ENCODE measurements around the gene KREMEN2.
"Not testable (repeated sequence)": the region's sequence is repeated elsewhere in the genome, so short reads cannot be mapped to it uniquely, and the experiment has no call there.

Gene KREMEN2, protein sequence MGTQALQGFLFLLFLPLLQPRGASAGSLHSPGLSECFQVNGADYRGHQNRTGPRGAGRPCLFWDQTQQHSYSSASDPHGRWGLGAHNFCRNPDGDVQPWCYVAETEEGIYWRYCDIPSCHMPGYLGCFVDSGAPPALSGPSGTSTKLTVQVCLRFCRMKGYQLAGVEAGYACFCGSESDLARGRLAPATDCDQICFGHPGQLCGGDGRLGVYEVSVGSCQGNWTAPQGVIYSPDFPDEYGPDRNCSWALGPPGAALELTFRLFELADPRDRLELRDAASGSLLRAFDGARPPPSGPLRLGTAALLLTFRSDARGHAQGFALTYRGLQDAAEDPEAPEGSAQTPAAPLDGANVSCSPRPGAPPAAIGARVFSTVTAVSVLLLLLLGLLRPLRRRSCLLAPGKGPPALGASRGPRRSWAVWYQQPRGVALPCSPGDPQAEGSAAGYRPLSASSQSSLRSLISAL

DNA sequence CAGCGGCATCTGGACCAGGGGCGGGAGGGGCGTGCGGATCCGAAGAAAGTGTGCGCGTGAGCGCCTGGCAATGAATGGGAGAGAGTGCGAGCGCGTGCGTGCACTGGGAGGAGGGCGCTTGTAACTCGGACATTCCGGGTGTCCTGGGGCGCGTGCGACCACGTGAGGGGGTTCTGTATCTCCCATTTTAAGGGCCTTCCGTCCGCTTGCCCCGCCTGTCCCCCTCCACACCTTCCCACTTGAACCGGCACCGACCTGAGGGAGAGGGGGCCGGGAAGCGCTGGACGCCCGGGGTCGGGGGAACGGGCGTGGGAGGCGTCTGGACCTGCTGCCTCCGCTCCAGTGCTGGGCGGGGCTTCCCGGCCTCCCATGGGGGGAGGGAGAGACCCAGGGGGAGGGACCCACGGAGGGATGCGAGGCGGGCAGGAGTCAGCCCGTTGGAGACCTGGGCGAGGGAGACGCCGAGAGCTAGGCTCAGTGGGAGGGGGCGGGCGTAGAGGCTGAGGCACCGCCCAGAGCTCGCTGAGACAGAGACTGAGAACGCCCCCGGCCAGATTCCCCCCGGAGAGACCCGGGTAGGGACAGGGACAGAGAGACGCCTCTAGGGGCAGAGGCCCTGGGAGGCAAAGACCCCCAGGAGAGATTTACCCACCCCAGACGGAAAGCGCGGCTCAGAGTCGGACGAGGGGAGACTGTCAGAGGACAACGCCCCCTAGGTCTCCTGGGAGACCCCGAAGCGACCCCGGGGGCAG is at the start of gene KREMEN2:
Gene KREMEN2, plus strand, starts transcription at position 553 of the 752 bp plus-strand sequence. CDS start 246 bp downstream, outside the sequence.
- DNase-seq: peak; percentile 34

DNA sequence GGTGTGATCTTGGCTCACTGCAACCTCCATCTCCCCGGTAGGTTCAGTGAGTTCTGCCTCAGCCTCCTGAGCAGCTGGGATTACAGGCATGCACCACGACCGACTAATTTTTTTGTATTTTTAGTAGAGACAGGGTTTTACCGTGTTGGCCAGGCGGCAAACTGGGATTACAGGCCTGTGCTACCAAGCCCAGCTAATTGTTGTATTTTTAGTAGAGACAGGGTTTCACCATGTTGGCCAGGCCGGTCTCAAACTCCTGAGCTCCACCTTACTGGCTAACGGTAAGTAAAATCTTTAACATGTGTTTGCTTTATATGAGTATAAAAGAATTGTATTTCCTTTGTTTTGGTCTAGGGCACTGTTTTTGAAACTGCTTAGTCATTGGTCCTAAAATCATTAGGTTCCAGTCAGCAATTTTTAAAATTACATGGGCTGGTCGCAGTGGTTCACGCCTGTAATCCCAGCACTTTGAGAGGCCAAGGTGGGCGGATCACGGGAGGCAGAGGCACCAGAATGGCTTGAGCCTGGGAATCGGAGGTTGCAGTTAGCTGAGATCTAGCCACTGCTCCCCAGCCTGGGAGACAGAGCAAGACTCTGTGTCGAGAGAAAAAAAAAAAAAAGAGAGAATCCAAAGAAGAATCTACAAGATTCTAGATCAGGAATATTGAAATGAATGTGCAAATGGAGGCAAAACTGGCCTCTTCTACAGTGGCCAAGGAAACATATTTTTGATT is 48.7 kb upstream of the KREMEN2 start:
- DNase-seq: no peak

DNA sequence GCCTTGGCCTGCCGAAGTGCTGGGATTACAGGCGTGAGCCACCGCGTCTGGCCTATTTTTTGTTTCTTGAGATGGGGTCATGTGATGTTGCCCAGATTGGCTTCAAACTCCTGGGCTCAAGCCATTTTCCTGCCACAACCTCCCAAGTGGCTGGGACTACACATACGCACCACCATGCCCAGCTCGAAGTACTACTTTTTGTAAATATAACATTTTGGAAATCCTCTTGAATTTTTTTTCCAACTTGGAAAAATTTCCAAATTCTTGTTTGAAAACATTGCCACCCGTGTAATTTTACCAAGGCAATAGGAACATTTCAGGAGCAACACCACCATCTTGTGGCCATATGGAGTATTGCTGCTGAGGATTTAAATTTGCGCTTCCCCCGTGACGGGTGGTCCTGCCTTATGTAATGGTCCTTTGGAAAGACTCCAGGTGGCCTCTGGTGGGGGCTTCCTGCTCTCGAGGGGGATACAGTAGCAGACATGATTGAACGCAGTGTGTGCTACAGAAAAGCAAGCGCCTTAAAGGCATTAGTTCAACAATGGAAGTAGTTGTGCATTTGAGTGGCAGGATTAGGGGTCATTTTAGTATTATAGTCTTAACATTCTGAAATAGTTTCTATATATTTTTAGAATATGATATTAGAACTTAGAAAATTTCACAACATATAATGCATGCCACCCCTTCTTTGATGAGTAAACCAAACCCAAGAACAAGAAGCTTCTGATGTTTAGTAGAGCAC is 44.4 kb upstream of the KREMEN2 start:
- DNase-seq: peak; percentile 79

DNA sequence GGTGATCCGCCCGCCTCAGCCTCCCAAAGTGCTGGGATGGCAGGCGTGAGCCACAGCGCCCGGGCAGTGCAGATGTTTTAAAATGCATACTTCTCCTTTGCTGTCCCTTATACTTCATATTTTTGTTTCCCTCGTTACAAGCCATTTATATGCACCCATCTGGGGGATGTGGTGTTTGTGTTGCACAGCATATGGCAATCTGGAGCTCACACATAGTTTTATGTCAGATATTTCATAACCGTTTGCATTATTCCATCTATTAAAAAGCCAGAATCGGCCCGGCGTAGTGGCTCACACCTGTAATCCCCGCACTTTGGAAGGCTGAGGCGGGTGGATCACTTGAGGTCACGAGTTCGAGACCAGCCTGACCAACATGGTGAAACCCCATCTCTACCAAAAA is 40.6 kb upstream of the KREMEN2 start:
- DNase-seq: no peak

DNA sequence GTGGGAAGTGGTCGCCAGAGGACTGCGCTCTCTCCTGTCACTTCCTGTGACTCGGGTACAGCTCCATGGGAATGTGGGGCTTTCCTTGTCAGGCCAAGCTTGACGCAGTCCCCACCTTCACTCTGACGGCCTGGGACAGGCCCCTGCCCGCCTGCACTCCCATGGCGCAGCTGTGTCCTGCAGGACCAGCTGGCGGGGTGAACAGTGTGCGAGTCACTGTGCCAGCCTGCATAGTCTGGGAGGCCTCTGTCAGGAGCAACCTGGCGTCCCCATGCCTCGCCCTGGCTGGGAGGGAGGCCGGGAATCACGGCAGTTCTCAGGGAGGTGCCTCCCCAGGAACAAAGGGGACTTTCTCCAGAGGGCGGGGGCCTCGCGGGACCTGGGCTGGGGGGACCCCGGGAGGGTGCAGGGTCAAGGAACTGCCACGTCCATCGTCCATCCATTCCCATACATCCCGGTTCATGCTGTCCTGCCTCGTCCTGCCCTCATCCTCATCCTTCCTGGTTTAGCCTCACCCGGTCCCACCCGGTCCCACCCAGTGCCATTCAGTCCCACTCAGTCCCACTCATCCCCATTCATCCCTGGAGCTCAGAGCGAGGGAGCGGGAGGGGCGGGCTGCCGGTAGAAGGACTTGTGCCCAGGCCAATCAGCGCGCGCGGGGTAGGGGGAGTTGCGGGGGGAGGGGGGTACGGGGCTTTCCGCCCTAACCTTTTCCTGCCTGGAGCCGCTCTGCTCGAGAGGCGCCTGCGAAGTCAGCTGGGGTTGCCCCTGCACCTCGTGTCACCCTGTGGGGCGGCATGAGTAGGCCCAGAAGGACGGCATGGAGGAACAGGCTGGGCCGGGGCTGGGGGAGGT is 38.9 kb upstream of the KREMEN2 start:
- DNase-seq: no peak

DNA sequence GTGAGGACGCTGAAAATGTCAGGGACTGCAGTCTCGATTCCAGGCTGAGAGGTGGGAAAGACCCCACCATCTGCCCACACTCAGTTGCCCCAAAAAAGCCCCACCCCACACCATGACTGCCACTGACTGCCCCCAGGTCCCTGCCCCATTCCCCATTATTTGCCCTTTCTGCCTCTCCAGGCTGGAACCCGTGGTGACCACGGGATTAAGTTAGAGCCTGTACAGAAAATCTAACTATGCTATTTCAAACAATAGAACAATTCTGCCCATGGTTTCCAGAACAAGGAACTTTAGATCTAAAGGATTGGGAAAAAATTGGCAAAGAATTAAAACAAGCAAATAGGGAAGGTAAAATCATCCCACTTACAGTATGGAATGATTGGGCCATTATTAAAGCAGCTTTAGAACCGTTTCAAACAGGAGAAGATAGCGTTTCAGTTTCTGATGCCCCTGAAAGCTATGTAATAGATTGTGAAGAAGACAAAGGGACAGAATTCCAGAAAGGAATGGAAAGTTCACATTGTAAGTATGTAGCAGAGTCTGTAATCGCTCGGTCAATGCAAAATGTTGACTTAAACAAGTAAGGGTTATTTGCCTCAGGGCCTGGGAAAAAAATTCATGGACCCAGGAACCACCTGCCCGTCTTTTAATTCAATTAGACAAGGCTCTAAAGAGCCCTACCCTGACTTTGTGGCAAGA is 38.0 kb upstream of the KREMEN2 start:
- no peak for DNase-seq

DNA sequence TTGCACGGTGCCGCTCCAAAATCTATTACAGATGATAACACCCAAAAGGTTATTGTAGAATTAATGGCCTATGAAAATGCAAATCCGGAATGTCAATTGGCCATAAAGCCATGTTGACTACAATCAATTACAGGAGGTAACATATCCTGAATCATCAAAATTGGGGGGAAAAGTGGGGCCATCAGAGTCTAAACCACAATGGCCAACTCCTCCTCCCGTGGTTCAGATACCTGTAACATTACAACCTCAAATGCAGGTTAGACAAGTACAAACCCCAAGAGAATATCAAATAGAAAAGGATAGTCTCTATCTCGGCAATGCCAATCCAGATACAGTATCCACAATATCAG is 37.5 kb upstream of the KREMEN2 start:
- no peak for DNase-seq

DNA sequence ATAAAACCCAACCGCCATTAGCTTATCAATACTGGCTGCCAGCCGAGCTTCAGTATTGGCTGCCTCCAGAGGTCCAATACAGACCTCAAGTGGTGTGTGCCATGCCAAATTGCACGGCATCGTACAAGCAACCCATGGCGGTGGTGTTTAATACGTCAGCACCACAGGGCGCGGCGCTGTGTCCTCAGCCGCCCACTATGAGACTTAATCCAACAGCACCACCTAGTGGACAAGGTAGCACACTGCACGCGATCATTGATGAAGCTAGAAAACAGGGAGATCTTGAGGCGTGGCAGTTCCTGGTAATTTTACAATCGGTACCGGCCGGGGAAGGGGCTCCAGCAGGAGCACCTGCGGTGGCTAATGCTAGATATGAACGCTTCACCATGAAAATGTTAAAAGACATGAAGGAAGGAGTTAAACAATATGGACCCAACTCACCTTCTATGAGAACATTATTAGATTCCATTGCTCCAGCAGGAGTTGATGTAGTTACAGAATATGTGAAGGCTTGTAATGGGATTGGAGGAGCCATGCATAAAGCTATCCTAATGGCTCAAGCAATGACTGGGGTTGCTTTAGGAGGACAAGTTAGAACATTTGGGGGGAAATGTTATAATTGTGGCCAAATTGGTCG is 36.9 kb upstream of the KREMEN2 start:
- peak; percentile 92 for DNase-seq

DNA sequence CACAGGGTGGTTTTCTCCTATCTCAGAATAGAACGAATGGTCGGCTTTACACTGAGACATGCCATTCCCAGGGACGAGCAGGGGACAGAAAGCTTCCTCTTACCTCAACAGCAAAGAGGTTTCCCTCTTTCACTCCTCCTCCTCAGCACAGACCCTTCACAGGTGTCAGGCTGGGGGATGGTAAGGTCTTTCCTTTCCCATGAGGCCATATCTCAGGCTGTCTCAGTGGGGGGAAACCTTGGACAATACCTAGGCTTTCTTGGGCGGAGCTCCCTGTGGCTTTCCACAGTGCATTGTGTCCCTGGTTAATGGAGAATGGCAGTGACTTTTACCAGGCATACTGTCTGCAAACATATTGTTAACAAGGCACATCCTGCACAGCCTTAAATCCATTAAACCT is 35.9 kb upstream of the KREMEN2 start:
- not testable (repeated sequence) for DNase-seq

DNA sequence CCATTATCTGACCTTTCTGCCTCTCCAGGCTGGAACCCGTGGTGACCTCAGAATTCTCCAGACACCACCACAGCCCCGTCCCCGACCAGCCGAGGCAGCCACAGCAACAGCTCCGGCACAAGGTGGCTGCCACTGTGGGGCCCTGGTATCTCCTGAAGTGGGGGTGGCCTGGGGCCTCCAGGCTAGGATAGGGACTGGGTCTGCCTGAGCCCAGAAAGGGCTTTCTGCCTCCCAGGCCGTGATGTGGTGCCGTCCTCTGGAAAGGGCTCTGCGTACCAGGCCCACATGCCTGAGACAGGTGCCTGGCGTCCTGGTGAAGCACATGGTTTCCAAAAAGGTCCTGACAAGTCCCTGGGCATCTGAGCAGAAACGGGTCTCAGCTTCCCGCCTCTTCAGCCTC is 35.3 kb upstream of the KREMEN2 start:
- no peak for DNase-seq

DNA sequence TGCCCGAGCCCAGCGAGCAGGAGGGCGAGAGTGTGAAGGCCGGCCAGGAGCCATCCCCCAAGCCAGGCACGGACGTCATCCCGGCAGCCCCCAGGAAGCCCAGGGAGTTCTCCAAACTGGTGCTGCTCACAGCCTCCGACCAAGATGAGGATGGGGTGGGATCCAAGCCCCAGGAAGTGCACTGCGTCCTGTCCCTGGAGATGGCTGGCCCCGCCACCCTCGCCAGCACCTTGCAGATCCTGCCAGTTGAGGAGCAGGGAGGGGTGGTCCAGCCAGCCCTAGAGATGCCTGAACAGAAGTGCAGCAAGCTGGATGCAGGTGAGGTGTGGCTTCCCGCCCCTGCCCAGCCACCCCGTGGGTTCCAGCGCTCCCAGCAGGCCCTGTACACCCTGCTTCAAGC is 34.4 kb upstream of the KREMEN2 start:
- no peak for DNase-seq

DNA sequence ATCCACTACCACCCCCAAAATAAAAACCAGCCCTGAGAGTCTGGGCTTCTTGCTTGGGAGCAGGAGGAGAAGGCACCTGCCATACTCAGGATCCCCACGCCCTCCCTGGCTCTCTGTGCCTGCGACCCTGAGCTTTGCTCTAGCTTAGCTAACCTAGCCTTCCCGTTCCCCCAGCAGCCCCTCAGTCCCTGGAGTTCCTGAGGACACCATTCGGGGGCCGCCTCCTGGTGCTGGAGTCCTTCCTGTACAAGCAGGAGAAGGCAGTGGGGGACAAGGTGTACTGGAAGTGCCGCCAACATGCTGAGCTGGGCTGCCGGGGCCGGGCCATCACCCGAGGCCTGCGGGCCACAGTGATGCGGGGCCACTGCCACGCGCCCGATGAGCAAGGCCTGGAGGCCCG is 33.8 kb upstream of the KREMEN2 start:
- DNase-seq: no peak

DNA sequence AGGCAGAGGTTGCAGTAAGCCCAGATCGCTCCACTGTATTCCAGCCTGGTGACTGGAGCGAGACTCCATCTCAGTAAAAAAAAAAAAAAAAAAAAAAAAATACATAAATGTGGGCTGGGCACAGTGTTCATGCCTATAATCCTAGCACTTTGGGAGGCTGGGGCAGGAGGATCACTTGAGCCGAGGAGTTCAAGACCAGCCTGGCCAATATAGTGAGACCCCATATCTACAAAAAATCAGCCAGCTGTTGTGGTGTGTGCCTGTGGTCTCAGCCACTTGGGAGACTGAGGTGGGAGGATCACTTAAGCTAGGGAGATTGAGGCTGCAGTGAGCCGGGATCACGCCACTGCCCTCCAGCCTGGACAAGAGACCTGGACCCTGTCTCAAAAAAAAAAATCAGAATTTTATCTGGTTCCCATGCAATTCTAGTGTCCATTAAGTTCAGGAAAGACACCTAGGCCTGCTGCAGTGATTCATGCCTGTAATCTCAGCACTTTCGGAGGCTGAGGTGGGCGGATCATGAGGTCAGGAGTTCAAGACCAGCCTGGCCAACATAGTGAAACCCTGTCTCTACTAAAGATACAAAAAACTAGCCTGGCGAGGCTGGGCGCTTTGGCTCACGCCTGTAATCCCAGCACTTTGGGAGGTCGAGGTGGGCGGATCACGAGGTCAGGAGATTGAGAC is 32.7 kb upstream of the KREMEN2 start:
- not testable (repeated sequence) for DNase-seq

DNA sequence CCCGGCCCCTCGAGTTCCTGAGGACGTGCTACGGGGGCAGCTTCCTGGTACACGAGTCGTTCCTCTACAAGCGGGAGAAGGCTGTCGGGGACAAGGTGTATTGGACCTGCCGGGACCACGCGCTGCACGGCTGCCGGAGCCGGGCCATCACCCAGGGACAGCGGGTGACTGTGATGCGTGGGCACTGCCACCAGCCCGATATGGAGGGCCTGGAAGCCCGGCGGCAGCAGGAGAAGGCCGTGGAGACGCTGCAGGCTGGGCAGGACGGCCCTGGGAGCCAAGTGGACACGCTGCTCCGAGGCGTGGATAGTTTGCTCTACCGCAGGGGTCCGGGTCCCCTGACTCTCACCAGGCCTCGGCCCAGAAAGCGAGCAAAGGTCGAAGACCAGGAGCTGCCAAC is 30.9 kb upstream of the KREMEN2 start:
- no peak for DNase-seq

DNA sequence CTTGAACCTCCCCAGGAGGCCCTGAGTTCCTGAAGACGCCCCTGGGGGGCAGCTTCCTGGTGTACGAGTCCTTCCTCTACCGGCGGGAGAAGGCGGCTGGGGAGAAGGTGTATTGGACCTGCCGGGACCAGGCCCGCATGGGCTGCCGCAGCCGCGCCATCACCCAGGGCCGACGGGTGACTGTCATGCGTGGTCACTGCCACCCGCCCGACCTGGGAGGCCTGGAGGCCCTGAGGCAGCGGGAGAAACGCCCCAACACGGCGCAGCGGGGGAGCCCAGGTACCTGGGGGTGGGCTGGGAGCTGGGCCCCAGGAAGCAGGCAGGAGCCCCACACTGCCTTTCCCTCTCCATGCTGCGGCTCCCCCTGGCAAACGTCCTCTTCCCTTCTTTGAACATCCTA is 30.4 kb upstream of the KREMEN2 start:
- no peak for DNase-seq

DNA sequence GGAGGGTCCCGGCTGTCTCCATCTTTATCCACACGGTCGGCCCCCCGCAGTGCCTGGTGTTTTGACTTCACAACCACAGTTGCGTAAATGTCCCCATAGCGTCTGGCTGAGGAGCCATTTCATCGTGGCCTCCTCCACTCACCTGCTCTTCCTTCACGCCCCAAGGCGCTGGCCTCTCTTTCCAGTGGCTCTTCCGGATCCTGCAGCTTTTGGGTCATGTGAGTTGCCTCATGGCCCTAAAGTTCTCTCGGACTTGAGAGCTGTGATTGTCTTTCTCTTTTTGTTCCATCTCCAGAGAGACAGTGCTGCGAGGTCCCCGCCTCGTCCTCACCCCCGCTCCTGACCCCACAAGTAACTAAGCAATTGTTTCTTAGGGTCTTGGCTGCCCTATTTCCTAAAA is 29.6 kb upstream of the KREMEN2 start:
- no peak for DNase-seq

DNA sequence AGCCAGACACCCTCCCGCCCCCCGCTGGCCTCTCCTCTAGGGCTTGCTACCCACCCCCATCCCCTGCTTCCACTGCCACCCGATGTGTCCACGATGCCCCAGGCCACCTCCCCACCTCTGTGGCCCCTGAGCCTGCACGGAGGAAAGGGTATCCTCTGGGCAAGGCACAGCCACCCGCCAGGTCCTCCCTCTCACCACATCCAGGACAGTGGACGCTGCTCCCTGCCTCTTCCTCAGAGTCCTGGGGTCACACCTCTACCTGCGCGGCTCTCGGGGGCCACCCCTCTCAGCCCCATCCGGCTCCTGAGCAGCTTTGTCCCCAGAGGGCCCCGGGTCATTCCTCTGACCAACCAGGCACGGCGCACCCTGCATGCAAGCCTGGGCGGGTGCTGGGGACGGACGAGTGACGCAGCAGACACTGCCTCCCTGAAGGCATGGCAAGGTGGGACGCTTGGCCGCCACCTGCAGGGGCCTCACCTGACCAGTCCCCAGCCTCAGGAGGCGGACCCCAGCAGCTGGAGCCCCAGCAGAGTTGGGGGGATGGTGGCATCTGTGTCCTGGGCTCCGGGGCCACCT is 27.6 kb upstream of the KREMEN2 start:
- no peak for DNase-seq

DNA sequence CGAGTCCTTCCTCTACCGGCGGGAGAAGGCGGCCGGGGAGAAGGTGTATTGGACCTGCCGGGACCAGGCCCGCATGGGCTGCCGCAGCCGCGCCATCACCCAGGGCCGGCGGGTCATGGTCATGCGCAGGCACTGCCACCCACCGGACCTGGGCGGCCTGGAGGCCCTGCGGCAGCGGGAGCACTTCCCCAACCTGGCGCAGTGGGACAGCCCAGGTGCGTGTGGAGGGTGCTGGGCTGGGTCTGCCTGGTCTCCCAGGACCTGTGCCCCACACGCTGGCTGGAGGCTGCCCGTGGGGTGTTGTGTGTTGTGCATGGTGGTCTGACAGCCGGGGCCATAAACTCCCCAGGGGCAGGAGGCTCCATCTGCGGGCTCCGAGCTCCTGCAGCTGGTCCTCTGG is 26.9 kb upstream of the KREMEN2 start:
- DNase-seq: no peak

DNA sequence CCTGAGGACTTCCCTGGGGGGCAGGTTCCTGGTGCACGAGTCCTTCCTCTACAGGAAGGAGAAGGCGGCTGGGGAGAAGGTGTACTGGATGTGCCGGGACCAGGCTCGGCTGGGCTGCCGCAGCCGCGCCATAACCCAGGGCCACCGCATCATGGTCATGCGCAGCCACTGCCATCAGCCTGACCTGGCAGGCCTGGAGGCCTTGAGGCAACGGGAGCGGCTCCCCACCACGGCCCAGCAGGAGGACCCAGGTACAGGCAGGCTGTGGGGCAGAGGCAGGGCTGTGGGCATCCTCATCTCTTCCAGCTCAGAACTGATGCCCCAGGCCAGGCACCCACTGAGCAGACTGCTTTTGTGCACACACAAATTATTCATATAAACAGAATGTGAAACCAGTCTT is 25.9 kb upstream of the KREMEN2 start:
- no peak for DNase-seq

DNA sequence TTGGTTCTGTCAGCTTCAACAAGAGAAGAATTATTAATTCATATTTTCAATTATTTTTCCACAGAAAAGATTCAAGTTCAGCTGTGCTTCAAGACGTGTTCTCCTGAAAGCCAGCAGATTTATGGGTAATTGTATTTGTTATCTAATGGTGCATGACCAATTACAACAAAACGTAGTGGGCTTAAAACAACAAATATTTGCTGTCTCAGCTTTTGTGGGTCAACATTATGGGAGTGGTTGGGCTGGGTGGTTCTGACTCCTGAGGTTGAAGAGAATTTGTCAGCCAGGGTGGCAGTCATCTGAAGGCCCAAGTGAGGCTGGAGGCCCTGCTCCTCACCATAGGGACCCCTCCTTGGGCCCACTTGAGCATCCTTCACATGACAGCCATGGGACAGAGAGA is 24.1 kb upstream of the KREMEN2 start:
- DNase-seq: no peak
